K562 (cell line): ENCODE data around the gene TJAP1. TPM values are rescaled to one million over a fixed set of nuclear protein-coding genes. Genes with fewer than 3 reads are reported as not detected.

Experiments
- ATAC-seq: fragments of 200-7000 bp; cut with Tn5 transposase; 3 replicates; pipeline ENCODE4 v1.9.1; 2020; ENCODE audit warnings: moderate library complexity
- BruUV-seq: library from RNA; stranded (reverse); fragments of 400-500 nt; replicated peaks from 2 replicates; lab custom pipeline; 2021; lab: Mats Ljungman, UMichigan
- CTCF ChIA-PET: fragments of 300-600 bp; formaldehyde crosslinking; extraction: SDS; loops from one replicate; lab custom pipeline; 2021; ENCODE audit warnings: low intra/inter-chr PET ratio; lab: Yijun Ruan, JAX
- POLR2A ChIA-PET: fragments of 300-600, 350-650 bp; sonication (Branson Sonifier 250); formaldehyde crosslinking; extraction: SDS; loops from one replicate; lab custom pipeline; 2021; ENCODE audit warnings: antibody characterized with exemption, inconsistent platforms; lab: Yijun Ruan, JAX
- DNase-seq, 4 experiments: peaks; one replicate each; pipeline versions ENCODE4 v3.0.0 to v3.0.0-alpha.2; 2011 to 2018; ENCODE audit warnings: low spot score in 3 of 4, mixed read lengths in 3 of 4; ENCODE audit errors: extremely low read depth in 1 of 4
- FAIRE-seq: peaks from 2 replicates; lab custom pipeline; 2011; peaks lifted over from hg19 to GRCh38; lab: Jason Lieb, UNC
- H2AFZ ChIP-seq: 2 replicates; pipeline ENCODE4 v1.6.0; 2011; ENCODE audit warnings: low read depth, low read length, control low read depth, inconsistent platforms
- H3K27ac ChIP-seq: fragments of 200-600 bp; 3 replicates; pipeline ENCODE4 v1.8.0; 2011; ENCODE audit warnings: low read depth, mild to moderate bottlenecking, control low read depth, inconsistent platforms, low read length, moderate library complexity, mixed read lengths; ENCODE audit errors: extremely low read depth
- H3K27me3 ChIP-seq, 2 experiments: fragments of 300-600 bp in 1 of 2; 2 replicates in 1 of 2; 3 replicates in 1 of 2; pipeline versions ENCODE4 v1.6.0 to v1.8.0; 2011; ENCODE audit warnings: inconsistent platforms in 2 of 2, low read length in 2 of 2, mild to moderate bottlenecking in 1 of 2, mixed read lengths in 1 of 2, moderate library complexity in 1 of 2; ENCODE audit not compliant: control insufficient read depth in 2 of 2, insufficient read depth in 2 of 2
- H3K36me3 ChIP-seq: fragments of 300-600 bp; 3 replicates; pipeline ENCODE4 v1.8.0; 2011; ENCODE audit warnings: mild to moderate bottlenecking, low read length, inconsistent platforms; ENCODE audit not compliant: control insufficient read depth, insufficient read depth
- H3K4me1 ChIP-seq, 2 experiments: fragments of 200-600 bp in 1 of 2; replicated peaks in 1 of 2; 2 replicates in 1 of 2; 3 replicates in 1 of 2; pipeline versions ENCODE4 v1.5.1 to v1.8.0; 2011; ENCODE audit warnings: inconsistent platforms in 2 of 2, low read length in 2 of 2, mild to moderate bottlenecking in 1 of 2, mixed read lengths in 1 of 2, moderate library complexity in 1 of 2; ENCODE audit not compliant: control insufficient read depth in 2 of 2, insufficient read depth in 2 of 2
- H3K4me2 ChIP-seq: 2 replicates; pipeline ENCODE4 v1.6.1; 2011; ENCODE audit warnings: low read length, control low read depth, inconsistent platforms, mixed read lengths; ENCODE audit not compliant: insufficient read depth
- H3K4me3 ChIP-seq: fragments of 200-600 bp; sonication (generic), shearing (Covaris generic); 2 replicates; pipeline ENCODE4 v1.5.1; 2016; ENCODE audit warnings: control low read depth, inconsistent platforms
- H3K79me2 ChIP-seq: fragments of 200-600 bp; 3 replicates; pipeline ENCODE4 v1.8.0; 2011; ENCODE audit warnings: low read length, inconsistent platforms; ENCODE audit not compliant: control insufficient read depth, insufficient read depth
- H3K9ac ChIP-seq, 2 experiments: 2 replicates each; pipeline versions ENCODE4 v1.6.0 to v1.6.1; 2011; ENCODE audit warnings: low read depth in 2 of 2, low read length in 2 of 2, control low read depth in 1 of 2, inconsistent platforms in 1 of 2, mild to moderate bottlenecking in 1 of 2, mixed read lengths in 1 of 2; ENCODE audit not compliant: insufficient read depth in 1 of 2
- H3K9me1 ChIP-seq: one replicate; pipeline ENCODE4 v1.6.0; 2011; ENCODE audit warnings: inconsistent platforms, mild to moderate bottlenecking, low read length, moderate library complexity; ENCODE audit not compliant: control insufficient read depth, insufficient read depth
- H3K9me3 ChIP-seq: replicated peaks from 2 replicates; pipeline ENCODE4 v1.5.1; 2011; ENCODE audit warnings: low read depth, low read length, inconsistent platforms; ENCODE audit not compliant: control insufficient read depth, insufficient read depth
- H4K20me1 ChIP-seq: replicated peaks from 2 replicates; pipeline ENCODE4 v1.6.1; 2011; ENCODE audit warnings: low read length, inconsistent platforms, mixed read lengths; ENCODE audit not compliant: control insufficient read depth, insufficient read depth
- BCL6 ChIP-seq: fragments of 250-450 bp; sonication (Bioruptor Pico); IDR thresholded peaks from 2 replicates; pipeline ENCODE4 v1.4.0; 2020
- CEBPZ ChIP-seq: fragments of 150-350 bp; IDR thresholded peaks from 2 replicates; pipeline ENCODE4 v1.6.1; 2014; ENCODE audit warnings: low read depth, mild to moderate bottlenecking, low read length, borderline replicate concordance
- CREM ChIP-seq: IDR thresholded peaks from 2 replicates; pipeline ENCODE4 v1.6.1; 2014; ENCODE audit warnings: antibody characterized with exemption, low read depth
- GABPB2 ChIP-seq: fragments of 250-450 bp; sonication (Bioruptor Pico); conservative IDR thresholded peaks from 2 replicates; pipeline ENCODE4 v1.5.1; 2021; ENCODE audit warnings: mild to moderate bottlenecking
- HMGXB4 ChIP-seq: sonication (generic); formaldehyde crosslinking; IDR thresholded peaks from 2 replicates; pipeline ENCODE4 v1.8.1; 2023; ENCODE audit warnings: mild to moderate bottlenecking, missing genetic modification reagents
- HNRNPLL ChIP-seq: fragments of 200-400 bp; formaldehyde crosslinking; IDR thresholded peaks from 2 replicates; pipeline ENCODE4 v1.6.1; 2017; ENCODE audit warnings: low read length, low read depth, mild to moderate bottlenecking; ENCODE audit not compliant: poor library complexity, severe bottlenecking
- KAT8 ChIP-seq: fragments of 450-650 bp; IDR thresholded peaks from 2 replicates; pipeline ENCODE4 v1.6.1; 2016; ENCODE audit warnings: low read depth, mild to moderate bottlenecking
- L3MBTL2 ChIP-seq: fragments of 450-650 bp; IDR thresholded peaks from 2 replicates; pipeline ENCODE4 v1.6.1; 2016; ENCODE audit warnings: mild to moderate bottlenecking, moderate library complexity
- TEAD4 ChIP-seq, 2 experiments: sonication (generic) in 1 of 2; formaldehyde crosslinking in 1 of 2; IDR thresholded peaks; 2 replicates each; pipeline versions ENCODE4 v1.6.1 to v1.8.0; 2012 to 2022; ENCODE audit warnings: borderline replicate concordance in 1 of 2, inconsistent platforms in 1 of 2, low read length in 1 of 2, mild to moderate bottlenecking in 1 of 2, missing genetic modification reagents in 1 of 2
- XRCC5 ChIP-seq: fragments of 200-400 bp; formaldehyde crosslinking; IDR thresholded peaks from 2 replicates; pipeline ENCODE4 v1.6.1; 2017; ENCODE audit warnings: low read depth, mild to moderate bottlenecking, low read length
- ZKSCAN1 ChIP-seq: fragments of 150-350 bp; IDR thresholded peaks from 2 replicates; pipeline ENCODE4 v1.6.1; 2016; ENCODE audit warnings: low read depth, low read length
- ZNF436 ChIP-seq: fragments of 250-450, 450-650 bp; sonication (Bioruptor Pico); formaldehyde crosslinking; IDR thresholded peaks from 2 replicates; pipeline ENCODE4 v1.7.0; 2020; ENCODE audit warnings: mild to moderate bottlenecking
- ZNF830 ChIP-seq: fragments of 250-450 bp; sonication (Bioruptor Pico); IDR thresholded peaks from 2 replicates; pipeline ENCODE4 v1.5.0; 2021; ENCODE audit warnings: mild to moderate bottlenecking
- WGBS: fragments of 100-300 bp; shearing (Covaris generic); methylation state at CpG from one replicate; pipeline ENCODE4 v1.1.6; 2016; ENCODE audit warnings: low coverage, mixed read lengths; ENCODE audit not compliant: insufficient coverage; ENCODE audit errors: missing lambda C conversion rate; 5-methylcytosine and 5-hydroxymethylcytosine counted together
- in situ Hi-C: fragments of 300-500 bp; cut with MboI; formaldehyde crosslinking; loops from 4 replicates; pipeline ENCODE4 v1.15.0; 2018; ENCODE audit warnings: inconsistent platforms, mixed read lengths
- intact Hi-C: fragments of 100-400 bp; cut with micrococcal nuclease; formaldehyde crosslinking; loops from 2 replicates; pipeline ENCODE4 v1.14.2; 2022
- polyA plus RNA-seq, 8 experiments: library from polyadenylated mRNA; depleted of rRNA in 4 of 8; stranded (reverse) in 5 of 8; unstranded in 3 of 8; fragments of >200 nt; fragmentation: Nextera tagmentation in 2 of 8; fragmentation: Illumina TruSeq in 1 of 8; extraction: Ambion mirVana in 2 of 8; extraction: Trizol in 1 of 8; gene quantifications; 2 replicates each; pipeline versions ENCODE4 v1.2.1 to v1.2.3, GENCODE V29; 2011 to 2014; ENCODE audit warnings: inconsistent platforms in 1 of 8, missing spikeins in 1 of 8
- total RNA-seq, 7 experiments: library from RNA; depleted of rRNA in 6 of 7; stranded (reverse); fragments of >200 nt in 6 of 7; fragmentation: Illumina TruSeq in 2 of 7; extraction: Trizol in 2 of 7; gene quantifications; 2 replicates each; pipeline versions ENCODE4 v1.2.1 to v1.2.3, GENCODE V29; 2011 to 2021; ENCODE audit warnings: low replicate concordance in 1 of 7
- TF ChIP-seq, protein P1 (sequence below), 2 experiments: fragments of 450-650 bp; conservative IDR thresholded peaks; 2 replicates each; pipeline ENCODE4 v1.6.1; 2017; ENCODE audit warnings: mild to moderate bottlenecking in 2 of 2, moderate library complexity in 2 of 2
- TF ChIP-seq, protein P2 (sequence below): fragments of 450-650 bp; formaldehyde crosslinking; IDR thresholded peaks from 2 replicates; pipeline ENCODE4 v1.4.0; 2020; ENCODE audit warnings: mild to moderate bottlenecking, moderate library complexity

Gene TJAP1
- total and polyA plus RNA-seq, 9 of the 15 experiments (the other 6 are each of a cell fraction or from before 2014, with no cell fraction given), result 0.06 to 35.8 (median 16.2) TPM

DNA sequence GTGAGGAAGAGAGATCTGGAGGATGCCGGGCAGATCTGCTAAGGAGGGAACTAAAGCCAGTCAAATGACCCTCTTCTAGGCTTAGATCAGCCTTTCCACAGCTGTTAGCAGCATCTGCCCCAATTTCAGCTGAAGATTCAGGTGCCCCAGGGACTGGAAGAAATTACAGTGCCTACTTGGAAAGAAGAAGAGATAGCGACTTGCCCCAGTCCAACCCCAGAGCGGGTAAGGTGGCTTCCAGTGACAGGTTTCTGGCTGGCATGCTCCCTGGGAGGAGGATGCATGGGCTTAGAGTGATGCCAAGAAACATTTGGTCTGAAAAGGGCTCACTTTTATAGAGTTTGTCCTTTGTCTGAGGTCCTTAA, 620 bp downstream of the TJAP1 start:
- WGBS, result 0% methylated on average over 3 of the region's 3 CpGs
- in situ Hi-C loops (no loop called here), intact Hi-C loops (no loop called here)
- H3K36me3 ChIP-seq, result 0 out of 3 replicates have a peak, but pooled peaks cover 4% of the 10 kb centered on the region
- H3K4me1 ChIP-seq, result peaks cover 0 to 19% of the 10 kb centered on the region in 2 experiments; a peak in 4 of 5 replicates
- BruUV-seq, result TSS peak; percentile 56
- H2AFZ ChIP-seq, result peak overlapping the region; percentile 94
- peak overlapping the region; percentile 80 for H3K4me3 ChIP-seq
- FAIRE-seq (no peak), DNase-seq (no peak), ATAC-seq (peak; percentile 8)
- POLR2A ChIA-PET, result interaction anchor here (0.6 to 4.9 kb wide), 8 partner anchors 10 to 276 kb away, joined by 3 to 24 read pairs (median 5); partner anchors contain the start of gene LRRC73
- H3K27ac ChIP-seq, result peak overlapping the region; percentile 71
- H3K9ac ChIP-seq, result peak overlapping the region; percentile 83 to 92
- H3K9me1 ChIP-seq, result no peaks in the 10 kb centered on the region
- H3K4me2 ChIP-seq, result peak overlapping the region; percentile 93
- 0 out of 2 replicates have a peak, but pooled peaks cover 6% of the 10 kb centered on the region for H4K20me1 ChIP-seq
- no peaks in the 10 kb centered on the region for H3K27me3 ChIP-seq
- H3K79me2 ChIP-seq, result peaks cover 23% of the 10 kb centered on the region
- CTCF ChIA-PET, result no interaction called here
- H3K9me3 ChIP-seq, result no peaks in the 10 kb centered on the region
- TF ChIP-seq HNRNPLL (no peak), XRCC5 (peak; percentile 23; the same call in 1 of the 2 replicates), CREM (no peak), HMGXB4 (peak; percentile 34; the same call in 1 of the 2 replicates), L3MBTL2 (no peak), BCL6 (CRISPR knock-in tag) (no peak), CEBPZ (no peak), ZKSCAN1 (no peak), KAT8 (no peak), ZNF830 (CRISPR knock-in tag) (no peak), ZNF436 (CRISPR knock-in tag) (no peak), GABPB2 (CRISPR knock-in tag) (no peak), TEAD4 (IDR thresholded peaks at IDR 0.05; ENCODE audit: low read length) (no peak), TEAD4 (CRISPR knock-in tag; IDR thresholded peaks at IDR 0.05; ENCODE audit: borderline replicate concordance) (0 out of 2 replicates have a peak, but pooled peaks have one; percentile 31)
- TF ChIP-seq, protein P1, sequence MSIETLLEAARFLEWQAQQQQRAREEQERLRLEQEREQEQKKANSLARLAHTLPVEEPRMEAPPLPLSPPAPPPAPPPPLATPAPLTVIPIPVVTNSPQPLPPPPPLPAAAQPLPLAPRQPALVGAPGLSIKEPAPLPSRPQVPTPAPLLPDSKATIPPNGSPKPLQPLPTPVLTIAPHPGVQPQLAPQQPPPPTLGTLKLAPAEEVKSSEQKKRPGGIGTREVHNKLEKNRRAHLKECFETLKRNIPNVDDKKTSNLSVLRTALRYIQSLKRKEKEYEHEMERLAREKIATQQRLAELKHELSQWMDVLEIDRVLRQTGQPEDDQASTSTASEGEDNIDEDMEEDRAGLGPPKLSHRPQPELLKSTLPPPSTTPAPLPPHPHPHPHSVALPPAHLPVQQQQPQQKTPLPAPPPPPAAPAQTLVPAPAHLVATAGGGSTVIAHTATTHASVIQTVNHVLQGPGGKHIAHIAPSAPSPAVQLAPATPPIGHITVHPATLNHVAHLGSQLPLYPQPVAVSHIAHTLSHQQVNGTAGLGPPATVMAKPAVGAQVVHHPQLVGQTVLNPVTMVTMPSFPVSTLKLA (conservative IDR thresholded peaks at IDR 0.05), result no peak
- TF ChIP-seq, protein P2, sequence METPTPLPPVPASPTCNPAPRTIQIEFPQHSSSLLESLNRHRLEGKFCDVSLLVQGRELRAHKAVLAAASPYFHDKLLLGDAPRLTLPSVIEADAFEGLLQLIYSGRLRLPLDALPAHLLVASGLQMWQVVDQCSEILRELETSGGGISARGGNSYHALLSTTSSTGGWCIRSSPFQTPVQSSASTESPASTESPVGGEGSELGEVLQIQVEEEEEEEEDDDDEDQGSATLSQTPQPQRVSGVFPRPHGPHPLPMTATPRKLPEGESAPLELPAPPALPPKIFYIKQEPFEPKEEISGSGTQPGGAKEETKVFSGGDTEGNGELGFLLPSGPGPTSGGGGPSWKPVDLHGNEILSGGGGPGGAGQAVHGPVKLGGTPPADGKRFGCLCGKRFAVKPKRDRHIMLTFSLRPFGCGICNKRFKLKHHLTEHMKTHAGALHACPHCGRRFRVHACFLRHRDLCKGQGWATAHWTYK (CRISPR knock-in tag), result no peak
